HepG2 (cell line): Measurements from ENCODE around the gene TSTD1. TPM values are rescaled to one million over a fixed set of nuclear protein-coding genes. Genes with fewer than 3 reads are reported as not detected.

Experiments used
- CREB3 ChIP-seq: sonication (generic); formaldehyde crosslinking; IDR thresholded peaks from 2 replicates; pipeline ENCODE4 v1.5.0; 2020; ENCODE audit warnings: missing genetic modification reagents
- GATAD1 ChIP-seq: IDR thresholded peaks from 2 replicates; pipeline ENCODE4 v1.6.1; 2016; ENCODE audit warnings: missing genetic modification reagents, missing compliant biosample characterization
- ISL2 ChIP-seq: sonication (generic); formaldehyde crosslinking; IDR thresholded peaks from 2 replicates; pipeline ENCODE4 v1.5.0; 2020; ENCODE audit warnings: missing genetic modification reagents
- PCBP1 ChIP-seq: fragments of 200-400 bp; formaldehyde crosslinking; IDR thresholded peaks from 2 replicates; pipeline ENCODE4 v1.6.1; 2017; ENCODE audit warnings: mild to moderate bottlenecking, low read depth, low read length, borderline replicate concordance
- SOX13 ChIP-seq, 3 experiments: fragments of 450-650 bp in 1 of 3; sonication (generic) in 1 of 3; formaldehyde crosslinking in 1 of 3; IDR thresholded peaks in 2 of 3; conservative IDR thresholded peaks in 1 of 3; 2 replicates each; pipeline versions ENCODE4 v1.5.0 to v1.6.1; 2016 to 2020; ENCODE audit warnings: antibody characterized with exemption in 1 of 3, mild to moderate bottlenecking in 1 of 3, missing compliant biosample characterization in 1 of 3, missing genetic modification reagents in 1 of 3, moderate library complexity in 1 of 3
- SRSF1 ChIP-seq: fragments of 200-400 bp; formaldehyde crosslinking; optimal IDR thresholded peaks from 2 replicates; pipeline ENCODE3; 2017; ENCODE audit warnings: mild to moderate bottlenecking, low read depth, low read length, moderate library complexity
- TAF1 ChIP-seq: sonication (generic); formaldehyde crosslinking; IDR thresholded peaks from 2 replicates; pipeline ENCODE4 v1.4.0; 2020; ENCODE audit warnings: missing genetic modification reagents
- ZNF766 ChIP-seq: sonication (generic); formaldehyde crosslinking; IDR thresholded peaks from 2 replicates; pipeline ENCODE4 v1.5.0; 2020; ENCODE audit warnings: missing genetic modification reagents, borderline replicate concordance
- polyA plus RNA-seq, 8 experiments: library from polyadenylated mRNA; depleted of rRNA in 3 of 8; stranded (reverse) in 7 of 8; unstranded in 1 of 8; fragments of >200 nt; fragmentation: Illumina TruSeq in 4 of 8; extraction: Trizol in 4 of 8; gene quantifications; 2 replicates each; pipeline versions ENCODE4 v1.2.1 to v1.2.3, GENCODE V29; 2011 to 2016; ENCODE audit warnings: low read depth in 4 of 8, missing spikeins in 1 of 8, mixed read lengths in 1 of 8; ENCODE audit not compliant: insufficient read depth in 1 of 8
- total RNA-seq, 5 experiments: library from RNA; depleted of rRNA; stranded (reverse); fragments of >200 nt; fragmentation: Illumina TruSeq; extraction: Trizol; gene quantifications; 2 replicates each; pipeline ENCODE4 v1.2.3, GENCODE V29; 2016; ENCODE audit warnings: low read depth in 1 of 5
- TF ChIP-seq, protein P1 (sequence below): sonication (generic); formaldehyde crosslinking; IDR thresholded peaks from 2 replicates; pipeline ENCODE4 v1.4.0; 2020; ENCODE audit warnings: mild to moderate bottlenecking, missing genetic modification reagents, borderline replicate concordance
- TF ChIP-seq, protein P2 (sequence below): sonication (generic); formaldehyde crosslinking; IDR thresholded peaks from 2 replicates; pipeline ENCODE4 v1.4.0; 2020; ENCODE audit warnings: missing genetic modification reagents, borderline replicate concordance
- TF ChIP-seq, protein P3 (sequence below): sonication (generic); formaldehyde crosslinking; IDR thresholded peaks from 2 replicates; pipeline ENCODE4 v1.4.0; 2020; ENCODE audit warnings: mild to moderate bottlenecking, missing genetic modification reagents

The TSTD1 gene
- total and polyA plus RNA-seq, 2 of the 13 experiments (the other 11 are each of a cell fraction or from before 2014, with no cell fraction given): 0.15 to 0.31 TPM

DNA sequence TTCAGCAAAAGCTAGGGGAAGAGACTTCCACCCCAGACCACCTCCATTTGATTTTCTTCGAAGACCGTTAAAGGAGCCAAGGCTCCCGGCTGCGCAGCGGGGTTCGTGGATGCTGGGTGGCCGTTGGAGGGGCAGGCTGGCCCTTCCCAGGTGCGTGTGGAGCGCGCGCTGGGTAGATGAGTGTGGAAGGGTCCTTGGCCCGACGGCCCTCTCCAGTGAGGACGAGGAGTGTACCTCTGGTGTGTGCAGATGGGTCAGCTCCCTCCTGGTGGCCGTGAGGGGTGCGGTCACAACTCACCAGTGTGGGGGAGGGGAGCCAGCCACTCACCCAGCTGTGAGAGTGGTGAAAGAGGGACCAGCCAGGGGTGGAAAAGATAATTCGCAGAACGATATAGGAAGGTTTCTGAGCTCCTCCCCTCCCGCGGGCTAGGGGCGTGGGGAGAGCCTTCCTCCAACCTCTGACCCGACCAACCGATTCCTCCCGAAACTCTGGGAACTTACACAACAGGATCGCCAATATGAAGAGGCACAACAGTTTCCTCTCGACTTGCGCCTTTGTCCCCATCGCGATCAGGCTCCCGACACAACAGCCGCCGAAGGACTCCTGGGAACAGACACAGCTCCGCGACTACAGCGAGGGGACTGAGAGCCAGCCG lies 18.1 kb downstream of the TSTD1 start, which contains the start of gene F11R (continued):
- TF ChIP-seq, protein P1, sequence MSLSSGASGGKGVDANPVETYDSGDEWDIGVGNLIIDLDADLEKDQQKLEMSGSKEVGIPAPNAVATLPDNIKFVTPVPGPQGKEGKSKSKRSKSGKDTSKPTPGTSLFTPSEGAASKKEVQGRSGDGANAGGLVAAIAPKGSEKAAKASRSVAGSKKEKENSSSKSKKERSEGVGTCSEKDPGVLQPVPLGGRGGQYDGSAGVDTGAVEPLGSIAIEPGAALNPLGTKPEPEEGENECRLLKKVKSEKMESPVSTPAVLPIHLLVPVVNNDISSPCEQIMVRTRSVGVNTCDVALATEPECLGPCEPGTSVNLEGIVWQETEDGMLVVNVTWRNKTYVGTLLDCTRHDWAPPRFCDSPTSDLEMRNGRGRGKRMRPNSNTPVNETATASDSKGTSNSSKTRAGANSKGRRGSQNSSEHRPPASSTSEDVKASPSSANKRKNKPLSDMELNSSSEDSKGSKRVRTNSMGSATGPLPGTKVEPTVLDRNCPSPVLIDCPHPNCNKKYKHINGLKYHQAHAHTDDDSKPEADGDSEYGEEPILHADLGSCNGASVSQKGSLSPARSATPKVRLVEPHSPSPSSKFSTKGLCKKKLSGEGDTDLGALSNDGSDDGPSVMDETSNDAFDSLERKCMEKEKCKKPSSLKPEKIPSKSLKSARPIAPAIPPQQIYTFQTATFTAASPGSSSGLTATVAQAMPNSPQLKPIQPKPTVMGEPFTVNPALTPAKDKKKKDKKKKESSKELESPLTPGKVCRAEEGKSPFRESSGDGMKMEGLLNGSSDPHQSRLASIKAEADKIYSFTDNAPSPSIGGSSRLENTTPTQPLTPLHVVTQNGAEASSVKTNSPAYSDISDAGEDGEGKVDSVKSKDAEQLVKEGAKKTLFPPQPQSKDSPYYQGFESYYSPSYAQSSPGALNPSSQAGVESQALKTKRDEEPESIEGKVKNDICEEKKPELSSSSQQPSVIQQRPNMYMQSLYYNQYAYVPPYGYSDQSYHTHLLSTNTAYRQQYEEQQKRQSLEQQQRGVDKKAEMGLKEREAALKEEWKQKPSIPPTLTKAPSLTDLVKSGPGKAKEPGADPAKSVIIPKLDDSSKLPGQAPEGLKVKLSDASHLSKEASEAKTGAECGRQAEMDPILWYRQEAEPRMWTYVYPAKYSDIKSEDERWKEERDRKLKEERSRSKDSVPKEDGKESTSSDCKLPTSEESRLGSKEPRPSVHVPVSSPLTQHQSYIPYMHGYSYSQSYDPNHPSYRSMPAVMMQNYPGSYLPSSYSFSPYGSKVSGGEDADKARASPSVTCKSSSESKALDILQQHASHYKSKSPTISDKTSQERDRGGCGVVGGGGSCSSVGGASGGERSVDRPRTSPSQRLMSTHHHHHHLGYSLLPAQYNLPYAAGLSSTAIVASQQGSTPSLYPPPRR (CRISPR knock-in tag): peak; percentile 48; the same call in 1 of the 2 replicates
- TF ChIP-seq TAF1 (CRISPR knock-in tag) (peak; percentile 67; the same call in 1 of the 2 replicates), GATAD1 (CRISPR knock-in tag) (no peak), SRSF1 (peak; percentile 9), PCBP1 (0 out of 2 replicates have a peak, but pooled peaks have one; percentile 64), SOX13 (IDR thresholded peaks at IDR 0.05) (no peak), SOX13 (CRISPR knock-in tag; conservative IDR thresholded peaks at IDR 0.05 in 1 of 2, IDR thresholded peaks at IDR 0.05 in 1 of 2) (0 out of 4 replicates have a peak, but pooled peaks of 1 of the 2 experiments have one; percentile 9), CREB3 (CRISPR knock-in tag) (peak; percentile 22), ZNF766 (CRISPR knock-in tag) (no peak), ISL2 (CRISPR knock-in tag) (0 out of 2 replicates have a peak, but pooled peaks have one; percentile 36)
- TF ChIP-seq, protein P2, sequence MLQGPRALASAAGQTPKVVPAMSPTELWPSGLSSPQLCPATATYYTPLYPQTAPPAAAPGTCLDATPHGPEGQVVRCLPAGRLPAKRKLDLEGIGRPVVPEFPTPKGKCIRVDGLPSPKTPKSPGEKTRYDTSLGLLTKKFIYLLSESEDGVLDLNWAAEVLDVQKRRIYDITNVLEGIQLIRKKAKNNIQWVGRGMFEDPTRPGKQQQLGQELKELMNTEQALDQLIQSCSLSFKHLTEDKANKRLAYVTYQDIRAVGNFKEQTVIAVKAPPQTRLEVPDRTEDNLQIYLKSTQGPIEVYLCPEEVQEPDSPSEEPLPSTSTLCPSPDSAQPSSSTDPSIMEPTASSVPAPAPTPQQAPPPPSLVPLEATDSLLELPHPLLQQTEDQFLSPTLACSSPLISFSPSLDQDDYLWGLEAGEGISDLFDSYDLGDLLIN (CRISPR knock-in tag): no peak
- TF ChIP-seq, protein P3, sequence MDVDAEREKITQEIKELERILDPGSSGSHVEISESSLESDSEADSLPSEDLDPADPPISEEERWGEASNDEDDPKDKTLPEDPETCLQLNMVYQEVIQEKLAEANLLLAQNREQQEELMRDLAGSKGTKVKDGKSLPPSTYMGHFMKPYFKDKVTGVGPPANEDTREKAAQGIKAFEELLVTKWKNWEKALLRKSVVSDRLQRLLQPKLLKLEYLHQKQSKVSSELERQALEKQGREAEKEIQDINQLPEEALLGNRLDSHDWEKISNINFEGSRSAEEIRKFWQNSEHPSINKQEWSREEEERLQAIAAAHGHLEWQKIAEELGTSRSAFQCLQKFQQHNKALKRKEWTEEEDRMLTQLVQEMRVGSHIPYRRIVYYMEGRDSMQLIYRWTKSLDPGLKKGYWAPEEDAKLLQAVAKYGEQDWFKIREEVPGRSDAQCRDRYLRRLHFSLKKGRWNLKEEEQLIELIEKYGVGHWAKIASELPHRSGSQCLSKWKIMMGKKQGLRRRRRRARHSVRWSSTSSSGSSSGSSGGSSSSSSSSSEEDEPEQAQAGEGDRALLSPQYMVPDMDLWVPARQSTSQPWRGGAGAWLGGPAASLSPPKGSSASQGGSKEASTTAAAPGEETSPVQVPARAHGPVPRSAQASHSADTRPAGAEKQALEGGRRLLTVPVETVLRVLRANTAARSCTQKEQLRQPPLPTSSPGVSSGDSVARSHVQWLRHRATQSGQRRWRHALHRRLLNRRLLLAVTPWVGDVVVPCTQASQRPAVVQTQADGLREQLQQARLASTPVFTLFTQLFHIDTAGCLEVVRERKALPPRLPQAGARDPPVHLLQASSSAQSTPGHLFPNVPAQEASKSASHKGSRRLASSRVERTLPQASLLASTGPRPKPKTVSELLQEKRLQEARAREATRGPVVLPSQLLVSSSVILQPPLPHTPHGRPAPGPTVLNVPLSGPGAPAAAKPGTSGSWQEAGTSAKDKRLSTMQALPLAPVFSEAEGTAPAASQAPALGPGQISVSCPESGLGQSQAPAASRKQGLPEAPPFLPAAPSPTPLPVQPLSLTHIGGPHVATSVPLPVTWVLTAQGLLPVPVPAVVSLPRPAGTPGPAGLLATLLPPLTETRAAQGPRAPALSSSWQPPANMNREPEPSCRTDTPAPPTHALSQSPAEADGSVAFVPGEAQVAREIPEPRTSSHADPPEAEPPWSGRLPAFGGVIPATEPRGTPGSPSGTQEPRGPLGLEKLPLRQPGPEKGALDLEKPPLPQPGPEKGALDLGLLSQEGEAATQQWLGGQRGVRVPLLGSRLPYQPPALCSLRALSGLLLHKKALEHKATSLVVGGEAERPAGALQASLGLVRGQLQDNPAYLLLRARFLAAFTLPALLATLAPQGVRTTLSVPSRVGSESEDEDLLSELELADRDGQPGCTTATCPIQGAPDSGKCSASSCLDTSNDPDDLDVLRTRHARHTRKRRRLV (CRISPR knock-in tag): peak; percentile 54; the same call in 1 of the 2 replicates
